Liver (tissue), 9 donors: ENCODE results near the gene PCDHA1. TPM values are rescaled to one million over a fixed set of nuclear protein-coding genes. Genes with fewer than 3 reads are reported as not detected.

Experiments used
- DNase-seq: peaks from one replicate; pipeline ENCODE4 v3.0.0-alpha.2; 2017; ENCODE audit warnings: low spot score
- H3K27ac ChIP-seq, 2 donors: one replicate each; pipeline ENCODE4 v1.7.0; 2013; ENCODE audit warnings: inconsistent platforms in 2 of 2, low read length in 2 of 2, control low read depth in 1 of 2, low read depth in 1 of 2, mild to moderate bottlenecking in 1 of 2
- H3K27me3 ChIP-seq, 4 donors: one replicate each; pipeline versions ENCODE4 v1.6.1 to v1.7.0; 2013; ENCODE audit warnings: low read length in 3 of 4, inconsistent platforms in 1 of 4, mild to moderate bottlenecking in 1 of 4, moderate library complexity in 1 of 4; ENCODE audit not compliant: control insufficient read depth in 4 of 4, insufficient read depth in 4 of 4
- H3K36me3 ChIP-seq, 4 donors: one replicate each; pipeline versions ENCODE4 v1.6.1 to v1.7.0; 2013; ENCODE audit warnings: low read length in 3 of 4, mild to moderate bottlenecking in 3 of 4, low read depth in 1 of 4, moderate library complexity in 1 of 4; ENCODE audit not compliant: control insufficient read depth in 4 of 4, insufficient read depth in 3 of 4
- H3K4me1 ChIP-seq, 4 donors: one replicate each; pipeline versions ENCODE4 v1.6.1 to v1.7.0; 2013; ENCODE audit warnings: low read length in 3 of 4, mild to moderate bottlenecking in 3 of 4, moderate library complexity in 1 of 4; ENCODE audit not compliant: control insufficient read depth in 4 of 4, insufficient read depth in 4 of 4
- H3K4me3 ChIP-seq, 3 donors: one replicate each; pipeline versions ENCODE4 v1.6.1 to v1.7.0; 2013; ENCODE audit warnings: low read length in 3 of 3, control low read depth in 1 of 3, low read depth in 1 of 3, mild to moderate bottlenecking in 1 of 3
- H3K9ac ChIP-seq, 2 donors: one replicate each; pipeline ENCODE4 v1.7.0; 2013; ENCODE audit warnings: low read length in 2 of 2, mild to moderate bottlenecking in 2 of 2, moderate library complexity in 2 of 2, control low read depth in 1 of 2, low read depth in 1 of 2
- H3K9me3 ChIP-seq, 4 donors: one replicate each; pipeline versions ENCODE4 v1.6.1 to v1.7.0; 2013; ENCODE audit warnings: low read length in 3 of 4; ENCODE audit not compliant: control insufficient read depth in 4 of 4
- ATF3 ChIP-seq: IDR thresholded peaks from 2 replicates; pipeline ENCODE4 v1.6.1; 2016; ENCODE audit warnings: antibody characterized with exemption
- CTCF ChIP-seq: fragments of 150-350 bp; IDR thresholded peaks from 2 replicates; pipeline ENCODE4 v1.5.1; 2017; ENCODE audit warnings: improper control_type of control experiment, low read depth, low read length; ENCODE audit not compliant: missing input control
- EGR1 ChIP-seq, 2 donors: IDR thresholded peaks; 2 replicates each; pipeline ENCODE4 v1.6.1; 2016 to 2018; ENCODE audit warnings: antibody characterized with exemption in 2 of 2, low read depth in 2 of 2
- FOXA1 ChIP-seq: IDR thresholded peaks from 2 replicates; pipeline ENCODE4 v1.6.1; 2016; ENCODE audit warnings: antibody characterized with exemption
- GABPA ChIP-seq, 2 donors: IDR thresholded peaks in 1 of 2; conservative IDR thresholded peaks in 1 of 2; 2 replicates each; pipeline ENCODE4 v1.6.1; 2016; ENCODE audit warnings: antibody characterized with exemption in 2 of 2, mild to moderate bottlenecking in 1 of 2, moderate library complexity in 1 of 2
- HNF4A ChIP-seq, 2 donors: conservative IDR thresholded peaks; 2 replicates each; pipeline ENCODE4 v1.6.1; 2016; ENCODE audit warnings: antibody characterized with exemption in 2 of 2, mild to moderate bottlenecking in 2 of 2
- HNF4G ChIP-seq: IDR thresholded peaks from 2 replicates; pipeline ENCODE4 v1.6.1; 2016; ENCODE audit warnings: antibody characterized with exemption
- JUND ChIP-seq, 2 donors: IDR thresholded peaks; 2 replicates each; pipeline ENCODE4 v1.6.1; 2016; ENCODE audit warnings: antibody characterized with exemption in 2 of 2
- MAX ChIP-seq: IDR thresholded peaks from 2 replicates; pipeline ENCODE4 v1.6.1; 2016; ENCODE audit warnings: antibody characterized with exemption
- RAD21 ChIP-seq, 2 donors: IDR thresholded peaks; 2 replicates each; pipeline ENCODE4 v1.6.1; 2016; ENCODE audit warnings: antibody characterized with exemption in 2 of 2, mild to moderate bottlenecking in 2 of 2
- TAF1 ChIP-seq: conservative IDR thresholded peaks from 2 replicates; pipeline ENCODE4 v1.6.1; 2016; ENCODE audit warnings: antibody characterized with exemption, mild to moderate bottlenecking
- WGBS: extraction: QIAGEN DNeasy Blood & Tissue Kit; methylation state at CpG from one replicate; pipeline ENCODE4 v1.1.7; 2013; 5-methylcytosine and 5-hydroxymethylcytosine counted together
- polyA plus RNA-seq, 2 donors: library from polyadenylated mRNA; stranded (reverse) in 1 of 2; unstranded in 1 of 2; fragments of 200-250 nt in 1 of 2; fragments of >200 nt in 1 of 2; fragmentation: Nextera tagmentation in 1 of 2; extraction: Ambion mirVana in 1 of 2; gene quantifications; one replicate each; pipeline versions ENCODE4 v1.2.1 to v1.2.3, GENCODE V29; 2013 to 2015
- total RNA-seq, 2 donors: library from RNA; depleted of rRNA; stranded (reverse); fragments of >200 nt; gene quantifications; one replicate each; pipeline ENCODE4 v1.2.3, GENCODE V29; 2014
- donor health status: healthy.
- donor health status: healthy.
- donor health status: healthy.
- donor health status: healthy.
- donor health status: healthy.

Gene PCDHA1
- total and polyA plus RNA-seq, 4 donors = not detected

- no peak overlapping the region for H3K27ac ChIP-seq
- no peaks in the 10 kb centered on the region for H3K4me1 ChIP-seq
- no peak for TF ChIP-seq CTCF
- no peak for TF ChIP-seq HNF4A (conservative IDR thresholded peaks at IDR 0.05)
- TF ChIP-seq ATF3 = no peak
- no peak for TF ChIP-seq MAX
- TF ChIP-seq HNF4G = no peak
- TF ChIP-seq EGR1 (IDR thresholded peaks at IDR 0.05; ENCODE audit: low read depth in 2 of 2) = no peak
- TF ChIP-seq RAD21 (IDR thresholded peaks at IDR 0.05) = no peak
- no peak overlapping the region for H3K9ac ChIP-seq
- H3K36me3 ChIP-seq = no peaks in the 10 kb centered on the region
- no peak overlapping the region for H3K4me3 ChIP-seq
- H3K9me3 ChIP-seq = no peaks in the 10 kb centered on the region
- WGBS = 56% methylated on average over 1 of the region's 1 CpG
- no peak for DNase-seq
- no peaks in the 10 kb centered on the region for H3K27me3 ChIP-seq
Measured at GRCh38 chr5:141032626-141033025, 246.7 kb downstream of the PCDHA1 start.

GRCh38 chr5:141039061-141039460 lies 253.1 kb downstream of the PCDHA1 start:
- Histone ChIP-seq H3K4me3 (no peak overlapping the region), H3K4me1 (peaks cover 0 to 13% (median 8%) of the 10 kb centered on the region in 4 donors), H3K36me3 (no peaks in the 10 kb centered on the region), H3K9ac (no peak overlapping the region), H3K27me3 (peaks cover 0 to 5% (median 0%) of the 10 kb centered on the region in 4 donors), H3K27ac (no peak overlapping the region), H3K9me3 (peaks cover 0 to 3% (median 0%) of the 10 kb centered on the region in 4 donors)
- no peak for DNase-seq
- TF ChIP-seq HNF4A (conservative IDR thresholded peaks at IDR 0.05) = no peak
- TF ChIP-seq FOXA1 = no peak

- TF ChIP-seq GABPA (IDR thresholded peaks at IDR 0.05 in 1 of 2, conservative IDR thresholded peaks at IDR 0.05 in 1 of 2) (no peak), JUND (IDR thresholded peaks at IDR 0.05) (no peak), RAD21 (IDR thresholded peaks at IDR 0.05) (no peak), CTCF (no peak), TAF1 (no peak)
- no peak overlapping the region for H3K4me3 ChIP-seq
- H3K36me3 ChIP-seq = no peaks in the 10 kb centered on the region
- H3K9ac ChIP-seq = no peak overlapping the region
- peaks cover 0 to 9% (median 0%) of the 10 kb centered on the region in 4 donors for H3K27me3 ChIP-seq
- H3K27ac ChIP-seq = no peak overlapping the region
- peaks cover 0 to 13% (median 8%) of the 10 kb centered on the region in 4 donors for H3K4me1 ChIP-seq
- WGBS = 45% methylated on average over 3 of the region's 3 CpGs
- DNase-seq = no peak
- H3K9me3 ChIP-seq = peaks cover 0 to 3% (median 0%) of the 10 kb centered on the region in 4 donors
Measured at GRCh38 chr5:141039517-141039916, 253.6 kb downstream of the PCDHA1 start.
